ENCODE measurements around the gene SLC6A11. TPM values are rescaled to one million over a fixed set of nuclear protein-coding genes. Genes with fewer than 3 reads are reported as not detected.

The SLC6A11 gene
- total RNA-seq, 2 experiments from 2014 or later = not detected

DNA sequence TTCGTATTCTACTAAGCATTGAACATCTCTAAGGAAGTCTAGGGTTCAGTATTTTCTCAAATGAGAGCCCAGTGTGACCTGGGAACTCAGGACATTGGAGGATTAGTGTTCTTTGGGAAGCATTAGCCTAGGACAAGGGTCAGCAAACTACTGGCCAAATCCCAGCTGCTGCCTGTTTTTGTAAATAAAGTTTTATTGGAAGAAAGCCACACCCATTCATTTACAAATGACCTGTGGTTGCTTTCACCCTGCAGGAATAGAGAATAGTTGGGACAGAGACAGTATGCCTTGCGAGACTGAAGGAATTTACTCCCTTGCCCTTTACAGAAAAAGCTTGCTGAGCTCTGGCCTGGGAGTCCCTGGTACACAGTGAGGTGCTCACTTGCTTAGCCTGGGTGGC, 20.6 kb downstream of the SLC6A11 start:
- no peaks in the 10 kb centered on the region for H3K9me3 Mint-ChIP-seq

GRCh38 chr3:10837849-10838248, 21.8 kb downstream of the SLC6A11 start:
- H3K4me1 Mint-ChIP-seq = peaks cover 6% of the 10 kb centered on the region
- no peaks in the 10 kb centered on the region for H3K36me3 Mint-ChIP-seq (ENCODE audit: low read depth)
- no peak for DNase-seq

More for the DNA sequence above, 20.6 kb downstream of the SLC6A11 start:
- Mint-ChIP-seq H3K27ac (no peak overlapping the region), H3K36me3 (ENCODE audit: low read depth) (no peaks in the 10 kb centered on the region), H3K4me3 (no peak overlapping the region), H3K4me1 (peaks cover 6% of the 10 kb centered on the region), H3K27me3 (peaks cover 6% of the 10 kb centered on the region)
- POLR2A ChIA-PET = no interaction called here
- CTCF ChIA-PET = interaction anchor here (0.6 kb wide), 1 partner anchor 49 kb away, joined by 3 read pairs; no protein-coding TSS in a partner anchor
- no peak for DNase-seq

GRCh38 chr3:10839167-10839566, 23.1 kb downstream of the SLC6A11 start:
- no peak overlapping the region for H3K27ac Mint-ChIP-seq
- H3K4me3 Mint-ChIP-seq = no peak overlapping the region
- no peaks in the 10 kb centered on the region for H3K36me3 Mint-ChIP-seq (ENCODE audit: low read depth)
- peaks cover 4% of the 10 kb centered on the region for H3K27me3 Mint-ChIP-seq
- peaks cover 1% of the 10 kb centered on the region for H3K4me1 Mint-ChIP-seq
- ChIA-PET CTCF (no interaction called here), POLR2A (interaction anchor here (0.6 kb wide), 1 partner anchor 14 kb away, joined by 3 read pairs; no protein-coding TSS in a partner anchor)
- no peaks in the 10 kb centered on the region for H3K9me3 Mint-ChIP-seq
- DNase-seq = no peak

More at GRCh38 chr3:10837849-10838248, 21.8 kb downstream of the SLC6A11 start:
- peaks cover 4% of the 10 kb centered on the region for H3K27me3 Mint-ChIP-seq
- H3K4me3 Mint-ChIP-seq = no peak overlapping the region
- H3K27ac Mint-ChIP-seq = no peak overlapping the region
- ChIA-PET POLR2A (no interaction called here), CTCF (no interaction called here)
- no peaks in the 10 kb centered on the region for H3K9me3 Mint-ChIP-seq

DNA sequence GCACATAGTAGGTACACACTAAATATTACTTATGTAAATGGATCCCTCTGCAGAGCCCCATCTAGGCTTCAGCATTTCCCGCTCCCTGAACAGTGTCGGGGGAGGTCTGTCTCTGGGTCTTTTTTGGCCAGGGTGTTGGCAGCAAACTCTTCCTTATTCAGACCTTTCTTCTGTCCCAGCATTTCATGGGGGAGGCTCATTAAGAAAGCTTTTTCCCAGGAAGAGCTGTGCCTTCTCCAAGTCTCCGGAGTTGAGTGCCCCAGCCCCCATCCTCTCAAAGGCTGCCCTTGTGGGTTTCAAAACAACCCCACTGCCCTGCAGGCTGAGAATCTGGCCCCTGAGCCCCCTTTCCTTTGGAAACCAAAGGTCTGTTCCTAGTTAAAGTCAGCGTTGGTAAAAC, 25.1 kb downstream of the SLC6A11 start:
- CTCF ChIA-PET = no interaction called here
- Mint-ChIP-seq H3K4me3 (no peak overlapping the region), H3K27me3 (peaks cover 7% of the 10 kb centered on the region)

GRCh38 chr3:10843378-10843777, 27.4 kb downstream of the SLC6A11 start:
- no peak for DNase-seq
- Mint-ChIP-seq H3K27me3 (peaks cover 10% of the 10 kb centered on the region), H3K27ac (no peak overlapping the region), H3K9me3 (no peaks in the 10 kb centered on the region), H3K4me3 (no peak overlapping the region), H3K4me1 (no peaks in the 10 kb centered on the region), H3K36me3 (ENCODE audit: low read depth) (no peaks in the 10 kb centered on the region)
- POLR2A ChIA-PET = no interaction called here
- CTCF ChIA-PET = interaction anchor here (0.6 to 1.5 kb wide), 3 partner anchors 9 to 453 kb away, joined by 3 to 4 read pairs (median 3); no protein-coding TSS in a partner anchor

More for the DNA sequence above, 25.1 kb downstream of the SLC6A11 start:
- POLR2A ChIA-PET = no interaction called here
- Mint-ChIP-seq H3K9me3 (no peaks in the 10 kb centered on the region), H3K4me1 (no peaks in the 10 kb centered on the region), H3K36me3 (ENCODE audit: low read depth) (no peaks in the 10 kb centered on the region), H3K27ac (no peak overlapping the region)
- DNase-seq = no peak

- H3K36me3 Mint-ChIP-seq (ENCODE audit: low read depth) = no peaks in the 10 kb centered on the region
- DNase-seq = no peak
- no peak overlapping the region for H3K27ac Mint-ChIP-seq
- H3K27me3 Mint-ChIP-seq = peaks cover 14% of the 10 kb centered on the region
- H3K9me3 Mint-ChIP-seq = no peaks in the 10 kb centered on the region
- ChIA-PET CTCF (no interaction called here), POLR2A (no interaction called here)
- no peak overlapping the region for H3K4me3 Mint-ChIP-seq
- H3K4me1 Mint-ChIP-seq = no peaks in the 10 kb centered on the region
These were observed 29.2 kb downstream of the SLC6A11 start for GRCh38 chr3:10845001-10845761.

- H3K27me3 Mint-ChIP-seq = peaks cover 14% of the 10 kb centered on the region
- no peak overlapping the region for H3K4me3 Mint-ChIP-seq
- ChIA-PET POLR2A (no interaction called here), CTCF (no interaction called here)
- no peak for DNase-seq
- no peak overlapping the region for H3K27ac Mint-ChIP-seq
- H3K4me1 Mint-ChIP-seq = no peaks in the 10 kb centered on the region
- H3K36me3 Mint-ChIP-seq (ENCODE audit: low read depth) = no peaks in the 10 kb centered on the region
- H3K9me3 Mint-ChIP-seq = no peaks in the 10 kb centered on the region
These were observed 30.0 kb downstream of the SLC6A11 start for GRCh38 chr3:10845839-10846656.

- Mint-ChIP-seq H3K27me3 (peaks cover 14% of the 10 kb centered on the region), H3K4me3 (no peak overlapping the region), H3K27ac (no peak overlapping the region), H3K9me3 (no peaks in the 10 kb centered on the region), H3K36me3 (ENCODE audit: low read depth) (no peaks in the 10 kb centered on the region), H3K4me1 (no peaks in the 10 kb centered on the region)
- no peak for DNase-seq
- POLR2A ChIA-PET = no interaction called here
- CTCF ChIA-PET = no interaction called here
These were observed 30.6 kb downstream of the SLC6A11 start for GRCh38 chr3:10846657-10846975.

GRCh38 chr3:10848261-10848660, 32.2 kb downstream of the SLC6A11 start:
- Mint-ChIP-seq H3K4me3 (no peak overlapping the region), H3K36me3 (ENCODE audit: low read depth) (no peaks in the 10 kb centered on the region), H3K9me3 (no peaks in the 10 kb centered on the region), H3K27ac (no peak overlapping the region), H3K4me1 (no peaks in the 10 kb centered on the region), H3K27me3 (peaks cover 12% of the 10 kb centered on the region)
- no peak for DNase-seq
- ChIA-PET CTCF (no interaction called here), POLR2A (no interaction called here)

GRCh38 chr3:10852066-10852808, 36.2 kb downstream of the SLC6A11 start:
- no peaks in the 10 kb centered on the region for H3K9me3 Mint-ChIP-seq
- ChIA-PET POLR2A (no interaction called here), CTCF (interaction anchor here (0.9 kb wide), 1 partner anchor 9 kb away, joined by 3 read pairs; no protein-coding TSS in a partner anchor)
- peaks cover 6% of the 10 kb centered on the region for H3K27me3 Mint-ChIP-seq
- no peaks in the 10 kb centered on the region for H3K4me1 Mint-ChIP-seq
- no peaks in the 10 kb centered on the region for H3K36me3 Mint-ChIP-seq (ENCODE audit: low read depth)
- no peak overlapping the region for H3K27ac Mint-ChIP-seq
- no peak for DNase-seq
- no peak overlapping the region for H3K4me3 Mint-ChIP-seq

- H3K27ac Mint-ChIP-seq = no peak overlapping the region
- no peak overlapping the region for H3K4me3 Mint-ChIP-seq
- CTCF ChIA-PET = no interaction called here
- H3K36me3 Mint-ChIP-seq (ENCODE audit: low read depth) = no peaks in the 10 kb centered on the region
- H3K9me3 Mint-ChIP-seq = no peaks in the 10 kb centered on the region
- peaks cover 11% of the 10 kb centered on the region for H3K27me3 Mint-ChIP-seq
- POLR2A ChIA-PET = no interaction called here
- H3K4me1 Mint-ChIP-seq = no peaks in the 10 kb centered on the region
- no peak for DNase-seq
These were observed 39.2 kb downstream of the SLC6A11 start for GRCh38 chr3:10855083-10855870.

DNA sequence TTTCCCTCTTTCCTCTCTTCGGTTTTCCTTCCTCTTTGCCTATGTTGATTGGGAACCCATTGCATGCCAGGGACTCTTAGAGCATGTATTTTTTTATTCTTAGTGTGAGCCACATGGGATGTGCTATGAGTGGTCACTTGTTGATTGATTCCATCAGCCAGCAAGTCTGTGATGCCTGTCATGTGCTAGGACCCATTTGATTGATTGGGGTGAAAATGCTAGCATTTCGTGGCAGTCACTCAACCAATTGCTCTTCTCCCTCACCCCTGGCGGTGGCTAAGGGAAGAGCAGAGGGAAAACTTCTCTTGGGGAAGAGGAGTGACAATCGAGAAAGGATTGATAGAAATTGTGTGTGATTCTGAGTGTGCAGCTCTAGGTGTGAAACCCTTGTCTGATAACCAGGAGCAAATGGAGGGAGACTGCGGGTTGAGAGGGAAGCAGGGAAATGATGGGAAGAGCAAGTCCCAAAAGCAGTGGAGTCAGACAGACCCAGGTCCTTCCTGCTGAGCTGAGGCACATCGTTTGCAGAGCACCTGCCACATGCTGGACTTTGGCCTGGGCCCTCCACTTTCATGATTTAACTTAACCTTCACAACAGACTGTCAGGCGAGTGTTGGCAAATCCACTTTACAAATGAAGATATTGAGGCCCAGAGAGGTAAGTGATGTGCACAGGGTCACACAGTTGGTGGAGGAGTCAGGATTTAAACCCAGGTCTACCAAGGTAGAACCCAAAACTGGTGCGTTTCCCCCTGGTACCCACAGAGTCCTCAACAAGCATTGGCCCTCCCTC, 40.0 kb downstream of the SLC6A11 start:
- Mint-ChIP-seq H3K9me3 (no peaks in the 10 kb centered on the region), H3K4me3 (no peak overlapping the region), H3K4me1 (no peaks in the 10 kb centered on the region), H3K27ac (no peak overlapping the region), H3K36me3 (ENCODE audit: low read depth) (no peaks in the 10 kb centered on the region), H3K27me3 (peaks cover 13% of the 10 kb centered on the region)
- CTCF ChIA-PET = interaction anchor here (0.5 kb wide), 1 partner anchor 292 kb away, joined by 4 read pairs; no protein-coding TSS in a partner anchor
- no peak for DNase-seq
- POLR2A ChIA-PET = no interaction called here

Data from activated CD4-positive, alpha-beta T cell treated with anti-CD3 and anti-CD28 coated beads, Interleukin-2, amount 10 ng/mL, durations not matched to agents 7 days and 5 days (primary cell).